Right ventricle myocardium superior (tissue), 1 donor: ENCODE measurements around the gene MTA1. TPM values are rescaled to one million over a fixed set of nuclear protein-coding genes. Genes with fewer than 3 reads are reported as not detected.

Experiments used
- ATAC-seq: fragments of 200-7000 bp; cut with Tn5 transposase; one replicate; pipeline ENCODE4 v1.9.1; 2020; ENCODE audit warnings: mild to moderate bottlenecking; ENCODE audit not compliant: poor library complexity
- DNase-seq: peaks from one replicate; pipeline ENCODE4 v3.0.0-alpha.2; 2020
- intact Hi-C: fragments of 100-400 bp; cut with DNase I; formaldehyde crosslinking; loops from one replicate; pipeline ENCODE4 v1.11.2; 2022
- total RNA-seq: library from RNA; stranded (reverse); fragmentation: NEBNext Ultra II Directional; extraction: Animal tissue kit (Norgen Biotek cat#: 25700); gene quantifications from one replicate; pipeline ENCODE4 v1.2.1, GENCODE V29; 2021
- donor health status: DM: no; HTN: yes; CAD: no; lungs with severe emphysema.

Gene MTA1
- total RNA-seq, 1 donor from 2014 or later: 191 TPM

DNA sequence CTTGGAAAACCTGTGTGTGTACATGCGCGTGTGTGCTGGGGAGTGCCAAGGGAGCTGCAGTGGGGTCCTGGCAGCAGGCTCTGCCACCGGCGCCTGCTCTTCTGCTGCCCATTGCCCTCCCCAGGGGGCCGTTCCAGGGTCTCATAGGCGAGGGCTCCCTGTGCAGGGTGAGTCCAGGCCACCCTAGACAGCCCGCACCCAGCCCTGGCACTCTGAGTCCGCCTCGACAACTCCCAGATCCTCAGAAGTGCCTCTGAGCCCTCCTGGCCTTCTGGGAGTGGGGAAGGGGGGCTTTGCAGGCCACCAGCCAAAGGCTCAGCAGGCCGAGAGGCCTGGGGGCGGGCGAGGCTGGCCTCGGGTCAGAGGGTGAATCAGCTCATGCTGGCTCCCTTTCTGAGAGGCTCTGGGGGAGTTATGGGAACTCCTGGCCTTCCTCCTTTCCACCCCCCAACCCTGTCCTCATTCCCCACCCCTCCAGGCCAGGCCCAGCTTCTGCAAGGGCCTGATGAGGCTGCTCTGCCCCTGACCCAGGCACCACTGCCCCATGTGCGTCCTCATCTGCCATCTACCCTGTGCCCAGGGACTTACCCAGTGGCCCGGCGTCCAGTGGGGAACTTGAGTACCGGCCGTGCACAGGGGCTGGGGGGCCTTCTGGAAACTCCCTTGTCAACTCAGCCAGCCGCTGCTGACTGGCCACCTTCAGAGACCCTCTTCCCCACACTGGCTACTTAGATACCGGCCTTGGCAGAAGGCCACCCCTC is 69.3 kb downstream of the MTA1 start:
- intact Hi-C loops: loop anchor here (5.0 kb wide), 1 partner anchor 42 kb away; no protein-coding TSS in a partner anchor
- ATAC-seq (no peak), DNase-seq (peak; percentile 67)

DNA sequence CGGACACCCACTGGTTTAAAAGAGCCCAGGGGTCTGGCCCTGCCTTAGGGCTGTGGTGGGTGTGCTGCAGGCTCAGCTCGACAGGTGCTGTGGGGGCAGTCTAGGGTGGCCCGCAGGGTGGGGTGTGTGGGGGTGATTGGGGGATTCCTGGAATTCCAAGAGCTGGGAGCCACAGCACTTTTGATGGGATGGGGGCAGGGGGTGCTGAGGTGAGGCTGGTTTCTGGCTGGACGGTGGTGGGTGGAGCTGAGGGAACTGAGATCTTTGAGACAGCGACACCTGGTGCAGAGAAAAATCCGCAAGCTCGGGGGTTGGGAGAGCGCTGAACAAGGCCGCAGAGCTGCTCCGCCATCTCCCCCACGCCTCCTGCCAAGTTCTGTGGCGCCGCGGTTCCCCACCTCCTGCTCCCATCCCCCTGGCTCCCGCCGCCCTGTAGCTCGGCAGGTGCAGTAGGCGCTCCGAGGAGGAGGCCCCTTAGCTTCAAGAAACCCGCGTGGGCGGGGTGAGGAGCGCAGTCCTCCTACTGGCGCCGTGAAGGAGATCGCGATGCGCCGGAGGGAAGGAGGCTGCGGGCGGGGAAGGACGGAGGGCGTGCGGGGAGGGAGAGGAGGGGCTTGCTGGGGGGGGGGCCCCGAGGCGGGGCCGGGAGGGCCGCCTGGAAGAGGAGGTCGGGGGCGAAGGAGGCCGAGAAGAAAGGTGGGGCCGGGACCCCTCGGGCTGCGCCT is 70.1 kb downstream of the MTA1 start:
- DNase-seq: peak; percentile 87
- peak; percentile 38 for ATAC-seq
- intact Hi-C loops: loop anchor here (2.0 to 5.0 kb wide), 2 partner anchors 42 to 119 kb away; no protein-coding TSS in a partner anchor

DNA sequence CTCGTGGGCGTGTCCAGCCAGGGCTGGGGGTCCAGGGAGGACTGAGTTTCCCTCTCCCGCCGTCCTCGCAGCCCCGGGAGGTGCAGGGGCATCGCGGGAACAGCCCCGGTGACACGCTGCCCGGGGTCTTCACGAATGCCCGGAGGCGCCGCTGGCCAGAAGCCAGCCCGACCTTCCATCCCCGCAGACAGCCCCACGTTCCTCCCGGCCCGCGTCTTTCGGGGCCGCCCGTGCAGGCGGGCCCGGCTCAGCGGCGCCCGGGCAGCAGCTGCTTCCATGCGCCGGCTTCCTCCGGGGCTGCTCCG is 70.6 kb downstream of the MTA1 start:
- intact Hi-C loops: loop anchor here (2.0 kb wide), 1 partner anchor 119 kb away; no protein-coding TSS in a partner anchor
- ATAC-seq (peak; percentile 1), DNase-seq (peak; percentile 77)

DNA sequence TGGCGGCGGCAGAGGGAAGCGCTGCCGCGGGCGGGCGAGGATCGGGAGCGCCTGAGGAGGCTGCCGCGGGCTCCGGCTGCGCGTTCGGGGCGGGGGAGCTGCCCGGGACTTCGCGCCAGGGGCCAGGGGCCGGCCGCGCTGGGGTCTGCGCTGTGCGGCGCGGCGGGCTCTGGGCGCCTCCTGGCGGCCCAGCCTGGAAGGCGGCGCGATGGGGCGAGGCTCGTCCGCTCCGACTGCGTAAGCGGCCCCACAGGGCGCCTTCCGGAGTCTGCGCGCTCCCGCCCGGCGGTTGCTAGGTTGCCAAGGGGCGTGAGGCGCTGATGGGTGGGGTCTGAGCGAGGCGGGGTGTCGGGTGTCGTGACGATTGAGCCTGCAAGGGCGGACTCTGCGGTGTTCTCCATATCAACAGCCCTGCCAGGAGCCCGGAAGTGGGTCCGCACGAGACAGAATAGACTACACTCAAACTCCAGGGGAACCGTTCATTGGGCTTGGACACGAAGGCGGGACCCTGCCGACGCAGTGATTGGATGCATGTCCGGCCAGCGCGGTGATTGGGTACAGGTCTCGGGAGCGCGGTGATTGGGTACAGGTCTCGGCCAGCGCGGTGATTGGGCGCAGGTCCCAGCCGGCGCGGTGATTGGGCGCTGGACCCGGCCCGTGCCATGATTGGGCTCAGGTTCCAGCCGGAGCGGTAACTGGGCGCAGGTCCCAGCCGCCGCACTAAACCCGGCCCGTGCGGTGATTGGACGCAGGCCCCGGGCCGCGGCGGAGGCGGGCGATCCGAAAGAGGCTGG is 71.1 kb downstream of the MTA1 start, which contains the start of gene TEDC1:
Gene TEDC1, plus strand, starts transcription at position 675 of the 794 bp plus-strand sequence. CDS start 130 bp downstream, outside the sequence.
- DNase-seq: peak; percentile 100
- intact Hi-C loops: loop anchor here (2.0 kb wide), 1 partner anchor 120 kb away; no protein-coding TSS in a partner anchor
- ATAC-seq: peak; percentile 75

- intact Hi-C loops: loop anchor here (2.0 kb wide), 1 partner anchor 121 kb away; no protein-coding TSS in a partner anchor
- ATAC-seq (peak; percentile 0), DNase-seq (peak; percentile 83)
Observed at GRCh38 chr14:105491366-105491973, 71.8 kb downstream of the MTA1 start.

DNA sequence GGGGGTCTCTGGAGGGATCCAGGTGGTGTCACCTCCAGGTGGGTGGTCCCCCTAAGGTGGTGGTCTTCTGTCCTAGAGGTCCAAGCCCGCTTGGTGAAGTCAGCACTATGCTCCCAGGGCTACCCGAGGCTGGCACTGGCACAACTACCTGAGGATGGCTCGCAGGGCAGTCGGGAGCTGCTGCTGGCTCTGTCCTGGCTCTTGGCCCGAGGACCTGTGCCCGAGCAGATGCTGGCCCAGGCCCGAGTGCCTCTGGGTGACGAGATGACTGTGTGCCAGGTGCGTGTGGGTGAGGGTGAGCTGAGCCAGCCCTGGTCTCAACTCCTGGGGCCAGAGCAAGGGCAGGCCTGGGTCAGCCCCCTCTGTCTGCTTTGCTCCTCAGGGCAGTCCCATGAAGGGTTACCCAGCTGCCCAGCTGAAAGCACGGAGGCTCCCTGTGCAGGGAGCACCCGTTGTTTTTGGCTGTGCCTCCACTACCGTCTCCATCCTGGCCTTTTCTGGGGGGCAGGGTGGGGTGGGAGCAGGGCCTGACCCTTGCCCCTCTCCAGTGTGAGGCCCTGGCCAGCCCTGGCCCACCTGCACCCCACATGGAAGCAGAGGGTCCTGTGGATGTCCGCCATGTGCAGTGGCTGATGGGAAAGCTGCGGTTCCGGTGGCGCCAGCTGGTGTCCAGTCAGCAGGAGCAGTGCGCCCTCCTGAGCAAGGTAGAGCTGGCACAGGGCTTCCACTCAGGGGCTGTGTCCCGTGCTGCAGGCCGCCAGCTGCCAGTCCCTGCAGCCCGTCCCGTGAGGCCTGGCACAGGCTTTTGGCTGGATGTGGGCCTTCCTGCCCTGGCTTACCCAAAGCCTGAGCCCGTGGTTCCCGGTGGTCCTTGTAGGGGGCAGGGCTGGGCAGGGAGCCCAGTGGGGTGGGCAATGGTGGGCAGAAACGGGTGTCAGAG is 72.7 kb downstream of the MTA1 start:
- intact Hi-C loops: no loop called here
- peak; percentile 70 for DNase-seq
- ATAC-seq: no peak

- DNase-seq (peak; percentile 40), ATAC-seq (no peak)
- intact Hi-C loops: no loop called here
Observed at GRCh38 chr14:105492971-105493871, 73.6 kb downstream of the MTA1 start.

GRCh38 chr14:105493921-105494605 is 74.4 kb downstream of the MTA1 start:
- peak; percentile 33 for DNase-seq
- intact Hi-C loops: no loop called here
- ATAC-seq: no peak

DNA sequence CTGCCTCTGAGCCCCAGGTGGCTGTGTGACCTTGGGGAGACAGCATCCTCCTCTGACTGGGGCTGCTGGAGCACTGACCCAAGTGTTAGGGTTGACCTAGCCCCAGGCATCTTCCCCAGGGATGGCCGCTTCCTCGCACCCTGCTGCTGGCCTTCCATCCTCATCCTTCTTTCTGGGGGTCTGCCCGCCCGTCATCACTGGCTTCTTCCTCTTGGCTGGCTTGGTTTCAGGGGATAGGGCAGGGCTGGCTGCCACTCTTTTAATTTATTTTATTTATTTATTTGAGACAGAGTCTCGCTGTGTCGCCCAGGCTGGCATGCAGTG is 74.9 kb downstream of the MTA1 start:
- DNase-seq: peak; percentile 39
- intact Hi-C loops: no loop called here
- ATAC-seq: no peak

- DNase-seq: peak; percentile 83
- peak; percentile 30 for ATAC-seq
- intact Hi-C loops: no loop called here
Observed at GRCh38 chr14:105495101-105495989, 75.7 kb downstream of the MTA1 start.

GRCh38 chr14:105495990-105496830 is 76.6 kb downstream of the MTA1 start:
- intact Hi-C loops: no loop called here
- ATAC-seq (no peak), DNase-seq (peak; percentile 37)

DNA sequence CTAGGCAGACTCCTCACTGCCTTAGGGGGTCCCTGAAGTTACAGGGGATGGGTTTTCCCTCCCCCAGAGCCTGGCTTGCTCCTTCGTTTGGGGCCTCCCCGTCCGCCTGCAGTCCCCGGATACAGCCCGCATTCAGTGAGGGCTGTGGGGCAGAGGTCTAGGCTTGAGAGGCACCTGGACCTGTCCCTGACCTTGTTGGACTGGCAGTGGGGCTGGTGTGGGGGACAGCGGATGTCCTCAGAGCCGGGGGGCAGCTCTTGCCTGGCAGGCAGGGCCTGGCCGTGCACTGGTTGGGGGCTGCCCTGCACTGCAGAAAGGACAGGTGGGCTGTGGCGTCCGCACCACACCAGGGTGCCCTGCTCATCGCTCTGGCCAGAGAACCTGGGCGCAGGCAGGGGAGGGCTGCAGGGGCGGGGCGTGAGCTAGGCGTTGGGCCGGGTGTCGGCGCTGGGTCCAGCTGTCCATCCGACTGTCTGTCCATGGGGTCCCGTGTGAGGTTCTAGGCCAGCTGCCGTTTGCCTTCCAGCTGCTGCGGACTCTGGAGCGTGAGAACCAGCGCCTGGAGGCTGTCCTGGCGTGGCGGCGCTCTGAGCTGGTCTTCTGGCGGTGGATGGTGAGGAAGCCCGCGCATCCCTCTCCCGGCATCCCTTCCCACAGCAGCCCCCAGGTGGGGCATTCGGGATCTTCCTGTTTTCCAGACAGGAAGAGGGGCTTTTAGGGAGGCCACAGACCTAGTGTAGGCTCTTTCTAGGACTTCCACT is 77.4 kb downstream of the MTA1 start:
- intact Hi-C loops: no loop called here
- peak; percentile 43 for DNase-seq
- ATAC-seq: no peak

DNA sequence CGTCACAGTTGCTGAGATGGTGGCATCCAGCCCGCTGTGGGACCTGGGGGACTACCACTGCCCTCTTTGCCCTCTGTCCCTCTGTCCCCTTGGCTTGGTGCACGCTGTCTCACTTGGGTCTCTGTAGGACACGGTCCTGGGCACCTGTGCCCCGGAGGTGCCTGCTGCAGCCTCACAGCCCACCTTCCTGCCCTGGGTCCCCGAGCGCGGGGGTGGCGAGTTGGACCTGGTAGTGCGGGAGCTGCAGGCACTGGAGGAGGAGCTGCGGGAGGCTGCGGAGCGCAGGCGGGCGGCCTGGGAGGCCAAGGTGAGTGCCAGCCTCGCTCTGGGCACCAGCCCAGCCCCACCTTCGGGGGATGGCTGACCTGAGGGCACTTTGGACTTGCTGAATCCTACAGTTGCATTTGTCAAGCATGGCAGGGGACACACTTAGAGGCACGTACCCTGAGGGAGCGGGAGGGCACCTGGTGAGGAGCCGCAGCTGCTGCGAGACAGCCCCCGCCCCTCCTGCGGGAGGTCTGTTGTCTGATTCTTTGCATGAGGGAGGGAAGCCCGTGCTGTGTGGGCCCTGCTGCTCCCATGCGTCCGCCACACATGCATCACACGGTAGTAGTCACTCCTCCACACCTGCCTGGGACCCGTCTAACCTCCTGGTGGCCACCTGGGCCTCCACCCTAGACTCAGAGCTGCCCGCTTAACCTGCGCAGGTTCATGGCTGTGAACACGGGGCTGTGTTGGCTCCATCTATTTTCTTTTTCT is 78.2 kb downstream of the MTA1 start:
- intact Hi-C loops: no loop called here
- ATAC-seq (no peak), DNase-seq (peak; percentile 28)
